OCI-LY3 (cell line): ENCODE results near the gene THOC6.
"Not testable (repeated sequence)": the region's sequence is repeated elsewhere in the genome, so short reads cannot be mapped to it uniquely, and the experiment has no call there.

Experiments used
- H2AFZ ChIP-seq: fragments of 200-600, 300-600 bp; shearing (Covaris generic); 2 replicates; pipeline ENCODE4 v1.6.0; 2014; ENCODE audit warnings: antibody characterized with exemption, low read depth, low read length
- H3K27ac ChIP-seq: fragments of 200-600, 300-600 bp; sonication (generic); 2 replicates; pipeline ENCODE4 v1.5.1; 2014; ENCODE audit warnings: mild to moderate bottlenecking, low read length, moderate library complexity, mixed read lengths
- H3K27me3 ChIP-seq: fragments of 200-600, 300-600 bp; sonication (generic); 2 replicates; pipeline ENCODE4 v1.6.1; 2014; ENCODE audit warnings: low read depth, low read length, mixed read lengths
- H3K36me3 ChIP-seq: fragments of 200-600, 300-600 bp; sonication (generic); replicated peaks from 2 replicates; pipeline ENCODE3; 2014; ENCODE audit warnings: low read depth, low read length, mixed read lengths
- H3K4me1 ChIP-seq: fragments of 300-600, 200-600 bp; sonication (generic); 2 replicates; pipeline ENCODE4 v1.6.1; 2014; ENCODE audit warnings: low read length, mixed read lengths
- H3K4me2 ChIP-seq: fragments of 200-600, 300-600 bp; sonication (generic); 2 replicates; pipeline ENCODE4 v1.6.1; 2014; ENCODE audit warnings: low read length, mixed read lengths
- H3K4me3 ChIP-seq: fragments of 300-600, 200-600 bp; sonication (generic); 2 replicates; pipeline ENCODE4 v1.5.1; 2014; ENCODE audit warnings: antibody characterized with exemption, mild to moderate bottlenecking, low read length, moderate library complexity
- H3K79me2 ChIP-seq: fragments of 300-600, 200-600 bp; shearing (Covaris generic); 2 replicates; pipeline ENCODE4 v1.6.1; 2014; ENCODE audit warnings: mild to moderate bottlenecking, low read length, mixed read lengths
- H3K9ac ChIP-seq: fragments of 300-600, 200-600 bp; shearing (Covaris generic); 2 replicates; pipeline ENCODE4 v1.6.0; 2014; ENCODE audit warnings: mild to moderate bottlenecking, low read length, moderate library complexity
- H3K9me3 ChIP-seq: fragments of 200-600, 300-600 bp; shearing (Covaris generic); 2 replicates; pipeline ENCODE4 v1.6.1; 2014; ENCODE audit warnings: low read length, mixed read lengths; ENCODE audit not compliant: insufficient read depth
- H4K20me1 ChIP-seq: fragments of 200-600, 300-600 bp; sonication (generic); 2 replicates; pipeline ENCODE4 v1.6.1; 2016; ENCODE audit warnings: low read length, mixed read lengths; ENCODE audit not compliant: insufficient read depth
- EZH2phosphoT487 ChIP-seq: fragments of 200-600 bp; shearing (Covaris generic); IDR thresholded peaks from 2 replicates; pipeline ENCODE4 v1.6.1; 2018; ENCODE audit warnings: antibody characterized with exemption, mixed run types, low read depth
- TF ChIP-seq, protein P1 (sequence below): fragments of 200-600, 300-600 bp; sonication (generic); IDR thresholded peaks from 2 replicates; pipeline ENCODE4 v1.5.1; 2014; ENCODE audit warnings: antibody characterized with exemption, low read length, low read depth

THOC6 gene

DNA sequence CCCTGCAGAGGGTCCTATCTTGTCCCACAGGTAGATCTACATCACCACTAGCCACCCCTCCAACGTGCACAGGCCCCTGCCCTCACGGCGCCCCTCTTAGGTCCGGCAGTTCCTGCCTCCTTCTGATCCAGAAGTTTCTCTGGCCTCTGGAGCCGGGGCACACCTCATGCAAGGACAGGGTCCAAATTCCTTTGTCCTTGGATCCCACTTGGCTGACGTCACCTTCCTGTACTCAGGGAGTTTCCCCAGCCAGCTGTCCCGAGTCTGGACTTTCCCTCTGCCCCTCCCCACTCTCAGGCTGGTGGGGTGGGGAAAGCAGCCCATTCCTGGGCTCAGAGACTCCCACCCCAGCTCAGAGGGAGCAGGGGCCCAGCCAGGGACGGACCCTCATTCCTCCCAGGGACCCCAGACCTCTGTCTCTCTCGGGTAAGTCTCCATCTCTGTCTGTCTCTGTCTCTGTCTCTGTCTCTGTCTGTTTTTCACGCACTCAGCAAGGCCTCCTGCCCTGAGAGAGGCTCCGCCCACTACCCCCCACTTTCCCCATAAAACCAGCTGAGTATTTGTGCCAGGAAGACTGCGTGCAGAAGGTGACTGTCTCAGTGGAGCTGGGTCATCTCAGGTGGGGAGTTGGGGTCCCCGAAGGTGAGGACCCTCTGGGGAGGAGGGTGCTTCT lies 41.4 kb downstream of the THOC6 start, which contains the start of gene IL32:
IL32 (plus strand) TSS at position 572 of the 673 bp plus-strand sequence. CDS start 172 bp downstream, outside the sequence.
- peak within 1 kb of the TSS; percentile 68 for H2AFZ ChIP-seq
- peak within 1 kb of the TSS; percentile 38; the same call in 1 of the 2 replicates for H3K9ac ChIP-seq
- peaks cover 15% of the 10 kb centered on the region for H3K4me1 ChIP-seq
- peak within 1 kb of the TSS; percentile 48 for H3K4me2 ChIP-seq
- peaks cover 4% of the 10 kb centered on the region; the same call in 1 of the 2 replicates for H3K27me3 ChIP-seq
- no peaks in the 10 kb centered on the region for H3K9me3 ChIP-seq
- no peak for TF ChIP-seq EZH2phosphoT487
- TF ChIP-seq, protein P1, sequence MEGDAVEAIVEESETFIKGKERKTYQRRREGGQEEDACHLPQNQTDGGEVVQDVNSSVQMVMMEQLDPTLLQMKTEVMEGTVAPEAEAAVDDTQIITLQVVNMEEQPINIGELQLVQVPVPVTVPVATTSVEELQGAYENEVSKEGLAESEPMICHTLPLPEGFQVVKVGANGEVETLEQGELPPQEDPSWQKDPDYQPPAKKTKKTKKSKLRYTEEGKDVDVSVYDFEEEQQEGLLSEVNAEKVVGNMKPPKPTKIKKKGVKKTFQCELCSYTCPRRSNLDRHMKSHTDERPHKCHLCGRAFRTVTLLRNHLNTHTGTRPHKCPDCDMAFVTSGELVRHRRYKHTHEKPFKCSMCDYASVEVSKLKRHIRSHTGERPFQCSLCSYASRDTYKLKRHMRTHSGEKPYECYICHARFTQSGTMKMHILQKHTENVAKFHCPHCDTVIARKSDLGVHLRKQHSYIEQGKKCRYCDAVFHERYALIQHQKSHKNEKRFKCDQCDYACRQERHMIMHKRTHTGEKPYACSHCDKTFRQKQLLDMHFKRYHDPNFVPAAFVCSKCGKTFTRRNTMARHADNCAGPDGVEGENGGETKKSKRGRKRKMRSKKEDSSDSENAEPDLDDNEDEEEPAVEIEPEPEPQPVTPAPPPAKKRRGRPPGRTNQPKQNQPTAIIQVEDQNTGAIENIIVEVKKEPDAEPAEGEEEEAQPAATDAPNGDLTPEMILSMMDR, result no peak
- H3K27ac ChIP-seq, result no peak within 1 kb of the TSS
- no peaks in the 10 kb centered on the region for H3K36me3 ChIP-seq
- H3K79me2 ChIP-seq, result no peaks in the 10 kb centered on the region
- H3K4me3 ChIP-seq, result peak within 1 kb of the TSS; percentile 47
- no peaks in the 10 kb centered on the region for H4K20me1 ChIP-seq

DNA sequence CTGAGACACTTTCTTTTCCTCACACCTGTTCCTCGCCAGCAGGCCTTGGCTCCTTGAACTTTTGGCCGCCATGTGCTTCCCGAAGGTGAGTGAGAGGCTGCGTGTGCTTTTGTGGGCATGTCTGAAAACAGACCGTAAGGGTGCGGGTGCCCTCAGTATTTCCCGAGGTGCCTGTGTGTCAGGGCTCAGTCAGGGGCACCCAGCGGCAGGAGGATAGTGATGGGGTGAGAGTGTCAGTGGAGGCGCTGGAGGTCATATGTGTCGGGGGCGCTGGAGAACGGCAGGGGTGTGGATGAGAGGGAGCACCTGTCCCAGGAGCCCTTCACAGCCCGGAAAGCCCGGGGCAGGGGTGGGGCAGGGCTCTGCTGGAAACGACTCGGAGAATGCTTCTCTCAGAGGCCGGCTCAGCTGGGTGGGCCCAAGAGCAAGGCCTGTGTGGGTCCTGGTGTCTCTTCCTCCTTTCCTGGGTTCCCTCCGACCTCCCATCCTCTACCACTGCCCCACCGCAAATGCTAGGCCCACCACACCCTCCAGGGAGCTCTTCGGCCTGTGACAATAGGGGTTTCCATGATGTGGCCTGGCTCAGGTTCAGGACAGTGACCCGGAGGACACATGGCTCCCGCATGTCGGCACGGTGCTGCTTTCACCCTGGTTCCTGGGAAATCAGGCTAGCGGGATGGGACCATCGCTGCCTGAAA lies 42.1 kb downstream of the THOC6 start:
- no peaks in the 10 kb centered on the region for H3K27me3 ChIP-seq
- no peaks in the 10 kb centered on the region for H4K20me1 ChIP-seq
- TF ChIP-seq, protein P1, result no peak
- TF ChIP-seq EZH2phosphoT487, result no peak
- H3K4me1 ChIP-seq, result peaks cover 15% of the 10 kb centered on the region
- peak overlapping the region; percentile 68 for H2AFZ ChIP-seq
- H3K36me3 ChIP-seq, result no peaks in the 10 kb centered on the region
- peak overlapping the region; percentile 38; the same call in 1 of the 2 replicates for H3K9ac ChIP-seq
- peak overlapping the region; percentile 47 for H3K4me3 ChIP-seq
- no peaks in the 10 kb centered on the region for H3K79me2 ChIP-seq
- H3K9me3 ChIP-seq, result no peaks in the 10 kb centered on the region
- H3K27ac ChIP-seq, result no peak overlapping the region
- H3K4me2 ChIP-seq, result peak overlapping the region; percentile 48

DNA sequence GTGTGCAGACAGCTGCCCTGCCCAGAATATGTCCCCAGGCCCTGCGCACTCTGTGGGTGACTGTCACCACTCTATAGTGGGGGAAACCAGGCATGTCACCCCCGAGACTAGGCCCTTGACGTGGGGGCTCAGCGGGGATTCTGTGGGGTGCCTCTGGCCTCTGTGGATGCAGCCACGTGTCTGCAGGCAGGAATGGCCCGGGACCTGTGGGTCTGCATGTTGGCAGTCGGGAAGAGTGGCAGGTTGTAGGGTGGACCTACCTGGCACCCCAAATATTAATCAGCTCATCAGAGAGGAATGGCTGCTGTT lies 42.6 kb downstream of the THOC6 start:
- Histone ChIP-seq H3K27ac (no peak overlapping the region), H3K36me3 (no peaks in the 10 kb centered on the region), H3K4me2 (0 out of 2 replicates have a peak overlapping the region, but pooled peaks have one; percentile 48), H3K4me1 (peaks cover 15% of the 10 kb centered on the region), H3K27me3 (no peaks in the 10 kb centered on the region), H3K9ac (no peak overlapping the region), H3K4me3 (no peak overlapping the region), H2AFZ (no peak overlapping the region), H3K9me3 (no peaks in the 10 kb centered on the region), H3K79me2 (no peaks in the 10 kb centered on the region), H4K20me1 (no peaks in the 10 kb centered on the region)
- TF ChIP-seq, protein P1, result no peak
- TF ChIP-seq EZH2phosphoT487, result no peak

DNA sequence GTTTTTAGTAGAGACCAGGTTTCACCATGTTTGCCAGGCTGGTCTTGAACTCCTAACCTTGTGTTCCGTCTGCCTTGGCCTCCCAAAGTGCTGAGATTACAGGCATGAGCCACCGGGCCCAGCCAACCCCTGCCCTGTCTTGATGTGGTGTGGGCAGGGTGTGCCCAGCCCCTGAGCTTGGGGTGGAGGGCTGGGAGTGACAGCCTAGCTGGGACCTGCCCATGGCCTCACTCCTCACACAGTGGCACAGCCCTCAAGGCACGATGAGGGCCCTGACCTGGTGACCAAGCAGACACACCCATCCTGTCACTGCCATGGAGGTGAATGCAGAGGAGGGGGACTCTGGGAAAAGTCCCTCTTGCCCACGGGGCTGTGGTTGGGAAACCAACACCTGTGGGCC lies 44.7 kb downstream of the THOC6 start:
- no peaks in the 10 kb centered on the region for H3K9me3 ChIP-seq
- H2AFZ ChIP-seq, result no peak overlapping the region
- H3K9ac ChIP-seq, result no peak overlapping the region
- H3K79me2 ChIP-seq, result no peaks in the 10 kb centered on the region
- H3K4me3 ChIP-seq, result no peak overlapping the region
- no peak overlapping the region for H3K27ac ChIP-seq
- no peaks in the 10 kb centered on the region for H3K36me3 ChIP-seq
- H3K4me1 ChIP-seq, result peaks cover 15% of the 10 kb centered on the region
- no peak overlapping the region for H3K4me2 ChIP-seq
- no peaks in the 10 kb centered on the region for H4K20me1 ChIP-seq
- no peaks in the 10 kb centered on the region for H3K27me3 ChIP-seq
- TF ChIP-seq EZH2phosphoT487, result no peak
- TF ChIP-seq, protein P1, result no peak

DNA sequence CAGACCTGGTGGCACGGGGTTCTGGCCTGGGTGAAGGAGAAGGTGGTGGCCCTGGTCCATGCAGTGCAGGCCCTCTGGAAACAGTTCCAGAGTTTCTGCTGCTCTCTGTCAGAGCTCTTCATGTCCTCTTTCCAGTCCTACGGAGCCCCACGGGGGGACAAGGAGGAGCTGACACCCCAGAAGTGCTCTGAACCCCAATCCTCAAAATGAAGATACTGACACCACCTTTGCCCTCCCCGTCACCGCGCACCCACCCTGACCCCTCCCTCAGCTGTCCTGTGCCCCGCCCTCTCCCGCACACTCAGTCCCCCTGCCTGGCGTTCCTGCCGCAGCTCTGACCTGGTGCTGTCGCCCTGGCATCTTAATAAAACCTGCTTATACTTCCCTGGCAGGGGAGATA lies 45.3 kb downstream of the THOC6 start:
- not testable (repeated sequence) for H3K9ac ChIP-seq, H3K4me3 ChIP-seq, H3K27me3 ChIP-seq, H3K36me3 ChIP-seq, H3K27ac ChIP-seq, H4K20me1 ChIP-seq, H2AFZ ChIP-seq, H3K79me2 ChIP-seq, H3K9me3 ChIP-seq, H3K4me2 ChIP-seq
- peaks cover 15% of the 10 kb centered on the region for H3K4me1 ChIP-seq
